HEK293T (cell line): ENCODE results near the gene IFT25.

Experiments used
- CTCF ChIA-PET: fragments of 350-600 bp; formaldehyde crosslinking; extraction: SDS; loops from one replicate; lab custom pipeline; 2021; ENCODE audit warnings: antibody characterized with exemption, inconsistent platforms; lab: Yijun Ruan, JAX
- POLR2A ChIA-PET: fragments of 350-600 bp; formaldehyde crosslinking; extraction: SDS; loops from one replicate; lab custom pipeline; 2020; ENCODE audit warnings: antibody characterized with exemption, inconsistent platforms; lab: Yijun Ruan, JAX
- DNase-seq: peaks from one replicate; pipeline ENCODE4 v3.0.0; 2012; ENCODE audit warnings: mixed read lengths; ENCODE audit errors: extremely low spot score
- ARNT ChIP-seq: fragments of 450-650 bp; IDR thresholded peaks from 2 replicates; pipeline ENCODE4 v1.6.1; 2017; ENCODE audit warnings: mild to moderate bottlenecking
- BHLHE40 ChIP-seq: fragments of 450-650 bp; IDR thresholded peaks from 2 replicates; pipeline ENCODE4 v1.6.1; 2016; ENCODE audit warnings: mild to moderate bottlenecking, moderate library complexity, borderline replicate concordance
- CTBP1 ChIP-seq: fragments of 450-650 bp; IDR thresholded peaks from 2 replicates; pipeline ENCODE4 v1.6.1; 2016; ENCODE audit warnings: borderline replicate concordance
- ELF4 ChIP-seq: fragments of 450-650 bp; IDR thresholded peaks from 2 replicates; pipeline ENCODE4 v1.6.1; 2017; ENCODE audit warnings: antibody characterized with exemption
- FOXA1 ChIP-seq: fragments of 450-650 bp; IDR thresholded peaks from 2 replicates; pipeline ENCODE4 v1.6.1; 2016; ENCODE audit warnings: mild to moderate bottlenecking
- FOXK2 ChIP-seq: fragments of 450-650 bp; IDR thresholded peaks from 2 replicates; pipeline ENCODE4 v1.6.1; 2016; ENCODE audit warnings: mild to moderate bottlenecking
- FOXM1 ChIP-seq: fragments of 450-650 bp; IDR thresholded peaks from 2 replicates; pipeline ENCODE4 v1.6.1; 2017; ENCODE audit warnings: mild to moderate bottlenecking, borderline replicate concordance
- HDGF ChIP-seq: fragments of 450-650 bp; IDR thresholded peaks from 2 replicates; pipeline ENCODE4 v1.6.1; 2017; ENCODE audit warnings: antibody characterized with exemption, borderline replicate concordance
- L3MBTL2 ChIP-seq: fragments of 450-650 bp; conservative IDR thresholded peaks from 2 replicates; pipeline ENCODE4 v1.6.1; 2016; ENCODE audit warnings: mild to moderate bottlenecking
- LEF1 ChIP-seq: fragments of 450-650 bp; IDR thresholded peaks from 2 replicates; pipeline ENCODE4 v1.6.1; 2017; ENCODE audit warnings: mild to moderate bottlenecking, borderline replicate concordance
- NFRKB ChIP-seq: fragments of 450-650 bp; IDR thresholded peaks from 2 replicates; pipeline ENCODE4 v1.6.1; 2016; ENCODE audit warnings: mild to moderate bottlenecking, moderate library complexity
- PKNOX1 ChIP-seq: fragments of 450-650 bp; IDR thresholded peaks from 2 replicates; pipeline ENCODE4 v1.6.1; 2016
- SP1 ChIP-seq: fragments of 450-650 bp; IDR thresholded peaks from 2 replicates; pipeline ENCODE4 v1.6.1; 2017
- SUZ12 ChIP-seq: fragments of 450-650 bp; IDR thresholded peaks from 2 replicates; pipeline ENCODE4 v1.6.1; 2016; ENCODE audit warnings: mild to moderate bottlenecking
- TARDBP ChIP-seq: fragments of 450-650 bp; IDR thresholded peaks from 2 replicates; pipeline ENCODE4 v1.6.1; 2016
- ZNF384 ChIP-seq: fragments of 450-650 bp; IDR thresholded peaks from 2 replicates; pipeline ENCODE4 v1.6.1; 2016

The IFT25 gene

GRCh38 chr1:53943090-53943489 lies 2.4 kb downstream of the IFT25 start:
- ChIA-PET POLR2A (no interaction called here), CTCF (no interaction called here)
- DNase-seq: no peak
- TF ChIP-seq L3MBTL2: no peak
- TF ChIP-seq SP1: no peak
- no peak for TF ChIP-seq PKNOX1
- TF ChIP-seq SUZ12: no peak
- TF ChIP-seq FOXK2: no peak
- no peak for TF ChIP-seq ARNT
- TF ChIP-seq ELF4: no peak
- TF ChIP-seq FOXA1: no peak
- no peak for TF ChIP-seq LEF1
- TF ChIP-seq NFRKB: no peak
- TF ChIP-seq ZNF384: no peak
- no peak for TF ChIP-seq HDGF
- TF ChIP-seq FOXM1: no peak
- TF ChIP-seq TARDBP: no peak

- no peak for DNase-seq
- TF ChIP-seq ARNT (no peak), FOXA1 (no peak), L3MBTL2 (no peak), SP1 (no peak)
- ChIA-PET CTCF (no interaction called here), POLR2A (no interaction called here)
Measured at GRCh38 chr1:53942127-53942957, 3.2 kb downstream of the IFT25 start.

GRCh38 chr1:53938136-53938830 lies 7.2 kb downstream of the IFT25 start:
- no peak for DNase-seq
- TF ChIP-seq PKNOX1 (no peak), NFRKB (no peak), TARDBP (no peak), FOXK2 (no peak), ZNF384 (no peak), CTBP1 (no peak), BHLHE40 (no peak), LEF1 (no peak), SP1 (no peak), ELF4 (no peak), ARNT (no peak), HDGF (no peak), L3MBTL2 (no peak), FOXA1 (no peak), FOXM1 (no peak), SUZ12 (no peak)
- ChIA-PET POLR2A (no interaction called here), CTCF (interaction anchor here (0.7 kb wide), 1 partner anchor 114 kb away, joined by 4 read pairs; no protein-coding TSS in a partner anchor)

GRCh38 chr1:53936430-53936829 lies 9.1 kb downstream of the IFT25 start:
- CTCF ChIA-PET: interaction anchor here (0.6 kb wide), 1 partner anchor 13 kb away, joined by 3 read pairs; no protein-coding TSS in a partner anchor
- POLR2A ChIA-PET: no interaction called here
- no peak for DNase-seq
- no peak for TF ChIP-seq TARDBP
- TF ChIP-seq L3MBTL2: no peak

- no peak for TF ChIP-seq TARDBP
- no peak for TF ChIP-seq CTBP1
- no peak for TF ChIP-seq SP1
- no peak for TF ChIP-seq BHLHE40
- no peak for TF ChIP-seq FOXK2
- TF ChIP-seq ELF4: no peak
- TF ChIP-seq FOXM1: no peak
- TF ChIP-seq ZNF384: no peak
- TF ChIP-seq ARNT: no peak
- no peak for TF ChIP-seq SUZ12
- no peak for TF ChIP-seq FOXA1
- no peak for TF ChIP-seq L3MBTL2
- TF ChIP-seq PKNOX1: no peak
- TF ChIP-seq HDGF: no peak
- TF ChIP-seq NFRKB: no peak
- no peak for TF ChIP-seq LEF1
- ChIA-PET POLR2A (no interaction called here), CTCF (no interaction called here)
Measured at GRCh38 chr1:53934170-53934765, 11.2 kb downstream of the IFT25 start.

GRCh38 chr1:53931523-53931922 lies 14.0 kb downstream of the IFT25 start:
- TF ChIP-seq HDGF (no peak), L3MBTL2 (no peak), PKNOX1 (no peak), ELF4 (no peak), SP1 (no peak), CTBP1 (no peak), FOXA1 (no peak), NFRKB (no peak), SUZ12 (no peak), FOXM1 (no peak), ARNT (no peak), TARDBP (no peak), BHLHE40 (no peak), LEF1 (no peak), ZNF384 (no peak), FOXK2 (no peak)
- POLR2A ChIA-PET: interaction anchor here (1.0 kb wide), 1 partner anchor 9 kb away, joined by 4 read pairs; no protein-coding TSS in a partner anchor
- CTCF ChIA-PET: no interaction called here
- no peak for DNase-seq

More at GRCh38 chr1:53934170-53934765, 11.2 kb downstream of the IFT25 start:
- DNase-seq: no peak
